PC-3 (cell line): Measurements from ENCODE around the gene UBA6. TPM values are rescaled to one million over a fixed set of nuclear protein-coding genes. Genes with fewer than 3 reads are reported as not detected.

Experiments
- ATAC-seq: fragments of 200-7000 bp; cut with Tn5 transposase; 2 replicates; pipeline ENCODE4 v1.9.1; 2020; ENCODE audit warnings: mild to moderate bottlenecking, moderate library complexity
- BruUV-seq: library from RNA; stranded (reverse); fragments of 400-500 nt; replicated peaks from 2 replicates; lab custom pipeline; 2021; lab: Mats Ljungman, UMichigan
- CTCF ChIA-PET: fragments of 300-600 bp; sonication (Branson Sonifier 250); formaldehyde crosslinking; loops from one replicate; lab custom pipeline; 2022; ENCODE audit warnings: antibody characterized with exemption; lab: Charles Lee
- POLR2A ChIA-PET: fragments of 300-600 bp; sonication (Branson Sonifier 250); formaldehyde crosslinking; loops from one replicate; lab custom pipeline; 2022; ENCODE audit warnings: antibody characterized with exemption; ENCODE audit not compliant: unreplicated experiment; lab: Charles Lee
- DNase-seq: peaks from one replicate; pipeline ENCODE4 v3.0.0-alpha.2; 2015
- H2AFZ ChIP-seq: fragments of 300-600 bp; sonication (generic); 2 replicates; pipeline ENCODE4 v1.6.0; 2016; ENCODE audit warnings: antibody characterized with exemption, low read length
- H3F3A ChIP-seq: fragments of 300-600 bp; sonication (generic); one replicate; pipeline ENCODE4 v1.6.0; 2017; ENCODE audit warnings: antibody characterized with exemption, low read length, control low read depth, mild to moderate bottlenecking; ENCODE audit not compliant: unreplicated experiment
- H3K27ac ChIP-seq: fragments of 300-600 bp; sonication (generic); 2 replicates; pipeline ENCODE4 v1.5.1; 2016; ENCODE audit warnings: mild to moderate bottlenecking, low read length
- H3K27me3 ChIP-seq: fragments of 300-600 bp; sonication (generic); 2 replicates; pipeline ENCODE4 v1.6.1; 2016; ENCODE audit warnings: low read length, mixed read lengths
- H3K36me3 ChIP-seq: fragments of 300-600 bp; sonication (generic); 2 replicates; pipeline ENCODE4 v1.6.1; 2016; ENCODE audit warnings: low read depth, mixed run types, low read length, mixed read lengths
- H3K4me1 ChIP-seq: fragments of 300-600 bp; sonication (generic); 2 replicates; pipeline ENCODE4 v1.5.1; 2016; ENCODE audit warnings: low read length; ENCODE audit not compliant: insufficient read depth
- H3K4me2 ChIP-seq: fragments of 300-600 bp; sonication (generic); 2 replicates; pipeline ENCODE4 v1.6.0; 2016; ENCODE audit warnings: low read length
- H3K4me3 ChIP-seq: fragments of 300-600 bp; sonication (generic); 2 replicates; pipeline ENCODE4 v1.5.1; 2016; ENCODE audit warnings: mild to moderate bottlenecking, low read length, mixed read lengths
- H3K79me2 ChIP-seq: fragments of 300-600 bp; sonication (generic); 2 replicates; pipeline ENCODE4 v1.6.1; 2017; ENCODE audit warnings: low read length, mixed read lengths
- H3K9ac ChIP-seq: fragments of 300-600 bp; sonication (generic); 2 replicates; pipeline ENCODE4 v1.6.0; 2016; ENCODE audit warnings: mild to moderate bottlenecking, low read length
- H3K9me2 ChIP-seq: fragments of 300-600 bp; sonication (generic); replicated peaks from 2 replicates; pipeline ENCODE4 v1.6.1; 2016; ENCODE audit warnings: mixed run types, low read length, mixed read lengths
- H3K9me3 ChIP-seq: fragments of 300-600 bp; sonication (generic); 2 replicates; pipeline ENCODE4 v1.6.1; 2016; ENCODE audit warnings: low read length, mixed read lengths
- H4K20me1 ChIP-seq: fragments of 300-600 bp; sonication (generic); 2 replicates; pipeline ENCODE4 v1.6.1; 2016; ENCODE audit warnings: low read length, mixed read lengths
- CTCF ChIP-seq: fragments of 300-600 bp; sonication (generic); conservative IDR thresholded peaks from 2 replicates; pipeline ENCODE4 v1.5.1; 2017; ENCODE audit warnings: antibody characterized with exemption, low read depth, mild to moderate bottlenecking, low read length
- EZH2 ChIP-seq: fragments of 300-600 bp; sonication (generic); IDR thresholded peaks from one replicate; pipeline ENCODE4 v1.6.1; 2017; ENCODE audit warnings: antibody characterized with exemption, mild to moderate bottlenecking, low read length; ENCODE audit not compliant: unreplicated experiment
- EZH2phosphoT487 ChIP-seq: fragments of 300-600 bp; sonication (generic); IDR thresholded peaks from 2 replicates; pipeline ENCODE4 v1.6.1; 2018; ENCODE audit warnings: mild to moderate bottlenecking, antibody characterized with exemption, low read length, borderline replicate concordance
- intact Hi-C: fragments of 100-400 bp; cut with micrococcal nuclease; formaldehyde crosslinking; loops from 2 replicates; pipeline ENCODE4 v1.9.0; 2023
- total RNA-seq: library from RNA; depleted of rRNA; stranded (reverse); fragments of >200 nt; gene quantifications from 2 replicates; pipeline ENCODE4 v1.2.3, GENCODE V29; 2014

Gene UBA6
- total RNA-seq, 1 experiment from 2014 or later, result 94.6 TPM

DNA sequence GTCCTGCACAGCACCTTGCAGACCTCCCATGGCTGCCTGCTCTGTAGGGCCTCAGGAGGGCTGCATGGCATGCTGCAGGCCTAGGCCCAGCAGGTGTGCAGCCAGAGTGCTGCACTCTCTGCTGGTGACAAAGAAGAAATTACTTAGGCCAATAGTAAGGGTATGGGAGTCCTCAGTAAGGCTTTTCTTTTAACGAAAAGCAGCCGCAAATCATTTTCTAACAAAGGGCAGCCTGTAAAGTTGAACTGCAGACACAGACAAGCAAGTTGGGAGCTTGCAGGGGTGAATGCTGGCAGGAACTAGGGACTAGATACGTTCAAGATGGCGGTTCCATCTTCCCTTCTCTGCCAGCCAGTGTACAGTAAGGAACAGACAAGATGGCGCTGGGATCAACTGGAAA is 22.4 kb upstream of the UBA6 start:
- no peak overlapping the region for H3K9ac ChIP-seq
- intact Hi-C loops, result no loop called here
- peaks cover 25% of the 10 kb centered on the region for H3K4me1 ChIP-seq
- no peaks in the 10 kb centered on the region for H4K20me1 ChIP-seq
- no peaks in the 10 kb centered on the region for H3K27me3 ChIP-seq
- POLR2A ChIA-PET, result no interaction called here
- TF ChIP-seq CTCF (no peak), EZH2 (no peak), EZH2phosphoT487 (no peak)
- H3F3A ChIP-seq, result no peaks in the 10 kb centered on the region
- H3K79me2 ChIP-seq, result no peaks in the 10 kb centered on the region
- CTCF ChIA-PET, result no interaction called here
- no peaks in the 10 kb centered on the region for H3K9me2 ChIP-seq
- no peak overlapping the region for H3K4me3 ChIP-seq
- DNase-seq (no peak), ATAC-seq (no peak)
- no peak overlapping the region for H2AFZ ChIP-seq
- H3K27ac ChIP-seq, result no peak overlapping the region
- peaks cover 12% of the 10 kb centered on the region; the same call in 1 of the 2 replicates for H3K9me3 ChIP-seq
- H3K36me3 ChIP-seq, result peaks cover 25% of the 10 kb centered on the region; the same call in 1 of the 2 replicates
- no peak overlapping the region for H3K4me2 ChIP-seq
- BruUV-seq, result no TSS peak

GRCh38 chr4:67721770-67722597 is 21.0 kb upstream of the UBA6 start:
- H3K36me3 ChIP-seq, result peaks cover 20% of the 10 kb centered on the region; the same call in 1 of the 2 replicates
- ATAC-seq (peak; percentile 87), DNase-seq (peak; percentile 94)
- H3K79me2 ChIP-seq, result no peaks in the 10 kb centered on the region
- H3K9me3 ChIP-seq, result 0 out of 2 replicates have a peak, but pooled peaks cover 4% of the 10 kb centered on the region
- peak overlapping the region; percentile 23; the same call in 1 of the 2 replicates for H2AFZ ChIP-seq
- no peaks in the 10 kb centered on the region for H3K27me3 ChIP-seq
- H3K9ac ChIP-seq, result no peak overlapping the region
- peaks cover 20% of the 10 kb centered on the region for H3K4me1 ChIP-seq
- ChIA-PET POLR2A (interaction anchor here (0.6 kb wide), 1 partner anchor 11 kb away, joined by 12 read pairs; no protein-coding TSS in a partner anchor), CTCF (interaction anchor here (0.5 kb wide), 1 partner anchor 938 kb away, joined by 3 read pairs; no protein-coding TSS in a partner anchor)
- H3K9me2 ChIP-seq, result no peaks in the 10 kb centered on the region
- no peaks in the 10 kb centered on the region for H3F3A ChIP-seq
- H3K27ac ChIP-seq, result peak overlapping the region; percentile 42
- no peak overlapping the region for H3K4me3 ChIP-seq
- no peaks in the 10 kb centered on the region for H4K20me1 ChIP-seq
- TF ChIP-seq CTCF (no peak), EZH2phosphoT487 (no peak), EZH2 (no peak)
- no TSS peak for BruUV-seq
- peak overlapping the region; percentile 11; the same call in 1 of the 2 replicates for H3K4me2 ChIP-seq
- intact Hi-C loops, result no loop called here
